HEK293 (cell line): ENCODE data around the gene HIF1A.

Experiments
- CTCF ChIA-PET: fragments of 350-600 bp; formaldehyde crosslinking; extraction: SDS; loops from one replicate; lab custom pipeline; 2021; ENCODE audit warnings: antibody characterized with exemption; lab: Yijun Ruan, JAX
- POLR2A ChIA-PET: fragments of 300-600 bp; formaldehyde crosslinking; extraction: SDS; loops from one replicate; lab custom pipeline; 2020; ENCODE audit warnings: antibody characterized with exemption, inconsistent platforms; lab: Yijun Ruan, JAX
- H3K27ac ChIP-seq: fragments of 200-500 bp; sonication (Bioruptor generic); 2 replicates; pipeline ENCODE4 v1.5.1; 2014; ENCODE audit warnings: low read depth, low read length, control low read depth, inconsistent platforms; ENCODE audit errors: extremely low read depth
- H3K36me3 ChIP-seq, 2 experiments: fragments of 200-500 bp in 1 of 2; sonication (Bioruptor generic) in 1 of 2; 1 replicate in 1 of 2; 2 replicates in 1 of 2; pipeline ENCODE4 v1.5.1; 2014 to 2017; ENCODE audit warnings: inconsistent platforms in 2 of 2, low read length in 2 of 2; ENCODE audit not compliant: control insufficient read depth in 2 of 2, insufficient read depth in 1 of 2
- H3K4me1 ChIP-seq: fragments of 200-500 bp; sonication (Bioruptor generic); 2 replicates; pipeline ENCODE4 v1.5.1; 2014; ENCODE audit warnings: mild to moderate bottlenecking, low read length, inconsistent platforms; ENCODE audit not compliant: control insufficient read depth, insufficient read depth
- H3K4me3 ChIP-seq: 2 replicates; pipeline ENCODE4 v1.5.1; 2011; ENCODE audit warnings: low read depth, mild to moderate bottlenecking, control low read depth, low read length, moderate library complexity
- H3K9me3 ChIP-seq: fragments of 200-500 bp; sonication (Bioruptor generic); 2 replicates; pipeline ENCODE4 v1.5.1; 2014; ENCODE audit warnings: low read depth, low read length, inconsistent platforms; ENCODE audit not compliant: control insufficient read depth, insufficient read depth
- BCL11B ChIP-seq: fragments of 450-650 bp; formaldehyde crosslinking; IDR thresholded peaks from 2 replicates; pipeline ENCODE4 v1.5.1; 2016; ENCODE audit warnings: low read depth, missing biosample characterization, missing genetic modification characterization
- GFI1B ChIP-seq: fragments of 450-650 bp; formaldehyde crosslinking; IDR thresholded peaks from 2 replicates; pipeline ENCODE4 v1.5.1; 2016; ENCODE audit warnings: missing biosample characterization, missing genetic modification characterization
- YY2 ChIP-seq: fragments of 450-650 bp; formaldehyde crosslinking; IDR thresholded peaks from 2 replicates; pipeline ENCODE4 v1.5.1; 2016; ENCODE audit warnings: missing biosample characterization, missing genetic modification characterization
- ZBTB1 ChIP-seq: fragments of 450-650 bp; formaldehyde crosslinking; IDR thresholded peaks from 2 replicates; pipeline ENCODE4 v1.5.1; 2016; ENCODE audit warnings: missing biosample characterization, missing genetic modification characterization
- ZNF24 ChIP-seq: fragments of 450-650 bp; formaldehyde crosslinking; IDR thresholded peaks from 2 replicates; pipeline ENCODE4 v1.5.1; 2016; ENCODE audit warnings: missing biosample characterization, missing genetic modification characterization
- ZNF248 ChIP-seq: fragments of 450-650 bp; formaldehyde crosslinking; IDR thresholded peaks from 2 replicates; pipeline ENCODE4 v1.5.1; 2017; ENCODE audit warnings: missing biosample characterization, missing genetic modification characterization
- ZNF324 ChIP-seq: fragments of 450-650 bp; formaldehyde crosslinking; IDR thresholded peaks from 2 replicates; pipeline ENCODE4 v1.5.1; 2016; ENCODE audit warnings: missing biosample characterization, missing genetic modification characterization
- ZNF354C ChIP-seq: fragments of 450-650 bp; formaldehyde crosslinking; IDR thresholded peaks from 2 replicates; pipeline ENCODE4 v1.5.1; 2016; ENCODE audit warnings: missing biosample characterization, missing genetic modification characterization, low read depth, borderline replicate concordance
- ZNF510 ChIP-seq: fragments of 450-650 bp; formaldehyde crosslinking; IDR thresholded peaks from 2 replicates; pipeline ENCODE4 v1.5.1; 2018; ENCODE audit warnings: mild to moderate bottlenecking, missing genetic modification characterization, missing biosample characterization; ENCODE audit not compliant: insufficient replicate concordance
- ZNF530 ChIP-seq: fragments of 450-650 bp; formaldehyde crosslinking; IDR thresholded peaks from 2 replicates; pipeline ENCODE4 v1.5.1; 2016; ENCODE audit warnings: low read depth, missing biosample characterization, missing genetic modification characterization
- ZNF701 ChIP-seq: fragments of 450-650 bp; formaldehyde crosslinking; IDR thresholded peaks from 2 replicates; pipeline ENCODE4 v1.5.1; 2016; ENCODE audit warnings: missing biosample characterization, missing genetic modification characterization
- ZNF776 ChIP-seq: fragments of 450-650 bp; formaldehyde crosslinking; IDR thresholded peaks from 2 replicates; pipeline ENCODE4 v1.5.0; 2017; ENCODE audit warnings: missing biosample characterization, missing genetic modification characterization, borderline replicate concordance
- TF ChIP-seq, protein P1 (sequence below): fragments of 450-650 bp; formaldehyde crosslinking; IDR thresholded peaks from 2 replicates; pipeline ENCODE4 v1.5.1; 2016; ENCODE audit warnings: missing biosample characterization, missing genetic modification characterization, low read depth
- TF ChIP-seq, protein P2 (sequence below): fragments of 450-650 bp; formaldehyde crosslinking; IDR thresholded peaks from 2 replicates; pipeline ENCODE4 v1.5.1; 2017; ENCODE audit warnings: missing biosample characterization, missing genetic modification characterization

Gene HIF1A

DNA sequence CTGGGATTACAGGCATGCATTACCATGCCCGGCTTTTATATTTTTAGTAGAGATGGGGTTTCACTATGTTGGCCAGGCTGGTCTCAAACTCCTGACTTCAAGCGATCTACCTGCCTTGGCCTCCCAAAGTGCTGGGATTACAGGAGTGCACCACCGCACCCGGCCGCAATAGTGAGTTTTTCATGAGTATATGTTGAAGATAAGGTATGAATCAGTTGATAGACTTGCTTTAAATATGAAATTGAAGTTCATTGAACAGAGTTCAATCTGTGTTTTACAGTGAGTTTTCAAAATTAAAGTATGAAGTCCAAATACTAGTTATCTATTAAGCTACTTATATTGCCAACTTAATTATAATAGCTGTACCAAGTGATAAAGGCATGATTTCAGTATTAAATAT is 102.0 kb downstream of the HIF1A start:
- no peak overlapping the region for H3K27ac ChIP-seq
- TF ChIP-seq ZNF24 (tag by site-specific recombination) (no peak), ZNF510 (no peak), ZNF354C (tag by site-specific recombination) (no peak), GFI1B (tag by site-specific recombination) (no peak), ZBTB1 (tag by site-specific recombination) (no peak), ZNF248 (tag by site-specific recombination) (no peak), YY2 (tag by site-specific recombination) (no peak), ZNF530 (tag by site-specific recombination) (no peak), BCL11B (tag by site-specific recombination) (no peak), ZNF776 (tag by site-specific recombination) (no peak), ZNF324 (no peak), ZNF701 (no peak)
- TF ChIP-seq, protein P1, sequence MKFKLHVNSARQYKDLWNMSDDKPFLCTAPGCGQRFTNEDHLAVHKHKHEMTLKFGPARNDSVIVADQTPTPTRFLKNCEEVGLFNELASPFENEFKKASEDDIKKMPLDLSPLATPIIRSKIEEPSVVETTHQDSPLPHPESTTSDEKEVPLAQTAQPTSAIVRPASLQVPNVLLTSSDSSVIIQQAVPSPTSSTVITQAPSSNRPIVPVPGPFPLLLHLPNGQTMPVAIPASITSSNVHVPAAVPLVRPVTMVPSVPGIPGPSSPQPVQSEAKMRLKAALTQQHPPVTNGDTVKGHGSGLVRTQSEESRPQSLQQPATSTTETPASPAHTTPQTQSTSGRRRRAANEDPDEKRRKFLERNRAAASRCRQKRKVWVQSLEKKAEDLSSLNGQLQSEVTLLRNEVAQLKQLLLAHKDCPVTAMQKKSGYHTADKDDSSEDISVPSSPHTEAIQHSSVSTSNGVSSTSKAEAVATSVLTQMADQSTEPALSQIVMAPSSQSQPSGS (tag by site-specific recombination), result no peak
- TF ChIP-seq, protein P2, sequence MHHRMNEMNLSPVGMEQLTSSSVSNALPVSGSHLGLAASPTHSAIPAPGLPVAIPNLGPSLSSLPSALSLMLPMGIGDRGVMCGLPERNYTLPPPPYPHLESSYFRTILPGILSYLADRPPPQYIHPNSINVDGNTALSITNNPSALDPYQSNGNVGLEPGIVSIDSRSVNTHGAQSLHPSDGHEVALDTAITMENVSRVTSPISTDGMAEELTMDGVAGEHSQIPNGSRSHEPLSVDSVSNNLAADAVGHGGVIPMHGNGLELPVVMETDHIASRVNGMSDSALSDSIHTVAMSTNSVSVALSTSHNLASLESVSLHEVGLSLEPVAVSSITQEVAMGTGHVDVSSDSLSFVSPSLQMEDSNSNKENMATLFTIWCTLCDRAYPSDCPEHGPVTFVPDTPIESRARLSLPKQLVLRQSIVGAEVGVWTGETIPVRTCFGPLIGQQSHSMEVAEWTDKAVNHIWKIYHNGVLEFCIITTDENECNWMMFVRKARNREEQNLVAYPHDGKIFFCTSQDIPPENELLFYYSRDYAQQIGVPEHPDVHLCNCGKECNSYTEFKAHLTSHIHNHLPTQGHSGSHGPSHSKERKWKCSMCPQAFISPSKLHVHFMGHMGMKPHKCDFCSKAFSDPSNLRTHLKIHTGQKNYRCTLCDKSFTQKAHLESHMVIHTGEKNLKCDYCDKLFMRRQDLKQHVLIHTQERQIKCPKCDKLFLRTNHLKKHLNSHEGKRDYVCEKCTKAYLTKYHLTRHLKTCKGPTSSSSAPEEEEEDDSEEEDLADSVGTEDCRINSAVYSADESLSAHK (tag by site-specific recombination), result no peak
- TF ChIP-seq, all 188 proteins: peak for 0
- Histone ChIP-seq H3K36me3 (peaks cover 17 to 35% of the 10 kb centered on the region in 2 experiments), H3K9me3 (no peaks in the 10 kb centered on the region), H3K4me1 (no peaks in the 10 kb centered on the region), H3K4me3 (no peak overlapping the region)
- CTCF ChIA-PET, result interaction anchor here (0.7 kb wide), 1 partner anchor 34 kb away, joined by 5 read pairs; no protein-coding TSS in a partner anchor
- POLR2A ChIA-PET, result interaction anchor here (0.7 kb wide), 1 partner anchor 84 kb away, joined by 4 read pairs; no protein-coding TSS in a partner anchor
